ENCODE data around the gene CMBL.
A peak's percentile ranks its signal among the peaks of the same experiment; 100 is the strongest.
"Not testable (repeated sequence)": the region's sequence is repeated elsewhere in the genome, so short reads cannot be mapped to it uniquely, and the experiment has no call there.

The CMBL gene

GRCh38 chr5:10307206-10308148 is at the start of gene CMBL:
Gene CMBL, minus strand, starts transcription at chr5:10307902. Its CDS starts 17,140 bp downstream, at chr5:10290762.
- DNase-seq: peak; percentile 9 to 47

DNA sequence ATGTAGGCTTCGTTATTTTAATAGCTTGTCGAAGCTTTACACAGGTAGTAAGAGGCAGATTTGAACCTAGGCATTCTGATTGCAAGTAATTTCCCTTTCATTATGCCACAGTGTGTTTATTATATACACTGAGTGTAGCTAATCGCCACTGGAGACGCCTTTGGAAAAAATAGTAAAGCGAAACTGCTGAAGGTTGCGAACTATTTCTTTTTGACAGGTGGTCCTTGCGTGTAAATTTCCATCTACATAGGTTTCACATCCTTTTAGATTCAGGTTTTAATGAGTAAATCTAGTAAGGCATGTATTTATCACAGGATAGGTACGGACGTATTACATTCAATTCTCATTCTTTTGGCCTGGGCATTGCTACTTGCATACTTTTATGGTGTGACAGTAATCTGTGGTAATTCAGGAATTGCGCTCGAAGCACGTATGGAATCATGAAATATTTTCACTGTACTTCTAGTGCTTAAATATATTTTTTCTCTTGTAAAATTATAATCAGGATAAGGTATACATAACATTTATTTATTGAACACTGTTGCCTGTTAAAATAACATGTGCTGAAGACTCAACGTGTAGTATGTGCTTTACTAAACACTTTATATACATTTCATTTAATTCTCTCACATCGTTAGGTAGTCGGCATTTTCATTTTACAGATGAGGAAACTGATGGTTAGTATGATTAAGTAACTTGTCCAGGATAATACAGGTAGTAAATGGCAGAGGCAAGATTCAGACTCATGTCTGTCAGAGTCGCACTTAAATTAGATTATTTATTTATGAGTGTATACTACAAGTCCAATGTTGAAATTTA is 47.6 kb upstream of the CMBL start:
- no peak for DNase-seq

GRCh38 chr5:10354048-10354872 is 46.6 kb upstream of the CMBL start:
- no peak for DNase-seq

DNA sequence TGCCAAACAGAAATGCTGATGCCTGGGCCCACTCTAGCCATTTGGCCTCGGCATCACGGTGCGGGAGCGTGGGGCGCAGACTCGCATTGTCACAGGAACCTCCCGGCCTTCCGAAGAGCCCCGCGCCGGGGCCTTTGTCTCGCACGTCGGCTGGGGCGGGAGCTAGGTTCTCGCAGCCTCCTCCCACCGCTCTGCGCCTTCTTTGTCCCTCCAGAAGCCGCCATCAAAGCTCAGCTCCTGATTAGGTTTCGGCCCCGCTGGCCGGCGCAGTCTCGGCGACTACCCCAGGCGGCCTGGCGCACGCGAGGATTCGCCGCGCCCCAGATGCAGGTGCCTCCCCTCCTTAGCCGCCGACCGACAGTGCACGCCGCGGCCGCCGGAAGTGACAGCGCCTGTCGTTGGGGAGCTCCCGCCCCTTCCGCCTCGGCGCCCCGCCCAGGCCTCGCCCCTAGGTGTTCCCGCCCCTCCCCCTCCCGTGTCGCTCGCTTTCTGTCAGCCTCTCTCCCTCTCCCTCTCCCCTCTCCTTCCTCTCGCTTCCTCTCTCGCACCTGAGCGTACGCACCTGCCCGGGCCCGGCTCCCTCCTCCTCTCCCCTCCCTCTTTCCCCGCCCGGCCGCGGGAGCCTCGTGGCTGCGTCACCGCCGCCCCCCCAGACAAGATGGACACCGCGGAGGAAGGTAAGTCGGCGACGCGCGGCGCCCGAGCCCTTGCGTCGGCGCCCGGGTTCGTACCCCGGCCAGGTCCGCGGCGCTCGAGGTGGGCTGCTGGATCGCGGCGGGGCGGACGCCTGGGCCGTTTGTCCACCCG is 45.7 kb upstream of the CMBL start, which contains the start of gene MARCHF6:
Gene MARCHF6 (plus strand): TSS at position 455 of the 807 bp plus-strand sequence. CDS start 204 bp downstream, at position 659.
- DNase-seq: peak; percentile 79 to 91

DNA sequence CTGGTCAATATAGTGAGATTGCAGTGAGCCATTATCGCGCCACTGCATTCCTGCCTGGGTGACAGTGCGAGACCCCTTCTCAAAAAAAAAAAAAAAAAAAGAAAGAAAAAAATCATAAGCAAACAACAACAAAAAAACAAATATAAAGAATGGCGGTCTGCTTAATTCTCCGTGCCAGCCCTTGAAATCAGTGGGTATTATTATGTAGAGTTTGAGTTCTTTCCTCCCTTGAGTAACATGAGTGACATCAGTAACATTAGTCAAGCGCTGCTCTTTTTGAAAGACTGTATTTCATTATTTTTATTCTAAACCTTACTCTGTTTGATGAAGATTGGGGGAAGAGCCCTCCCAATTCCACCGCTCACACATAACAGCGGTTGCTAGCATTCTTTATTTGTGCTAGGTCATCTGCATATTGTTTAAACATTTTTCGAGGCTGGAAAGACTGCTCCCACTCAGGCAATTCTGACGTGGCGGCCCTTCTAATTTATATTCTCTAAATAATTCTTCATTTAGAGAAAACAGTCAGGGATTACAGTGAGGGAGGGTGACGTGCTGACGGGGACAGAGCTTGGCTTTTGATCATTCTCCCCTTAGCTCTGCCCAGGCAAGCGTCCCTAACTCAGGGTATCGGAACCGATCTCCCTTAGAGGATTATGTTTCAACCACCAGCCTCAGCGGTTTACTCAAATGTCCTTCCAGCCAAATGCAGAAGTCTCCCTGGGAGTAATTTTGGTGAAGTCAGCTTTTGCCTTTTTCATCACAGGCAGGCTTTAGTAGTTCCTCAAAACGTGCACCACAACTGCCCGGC is 44.9 kb upstream of the CMBL start:
- peak in 1 of 2 donors; percentile 83 for DNase-seq

DNA sequence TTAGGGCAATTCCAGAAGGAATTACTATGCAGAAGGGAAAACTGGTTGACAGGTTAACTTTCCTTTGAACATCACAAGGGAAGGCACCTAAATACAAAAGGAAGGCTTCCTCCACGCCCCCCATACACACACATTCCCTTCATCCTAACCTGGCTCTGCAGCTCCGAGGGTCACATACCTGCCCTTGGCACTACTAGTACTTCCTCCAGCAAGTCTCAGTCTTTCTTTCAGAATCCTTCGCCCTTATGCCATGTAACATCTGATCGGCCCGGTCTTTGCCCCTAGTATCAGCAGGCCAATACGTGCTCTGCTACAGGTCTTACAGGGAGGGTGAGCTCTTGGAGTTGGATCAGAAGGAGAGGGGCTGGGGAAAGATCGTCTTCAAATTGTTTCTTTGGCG is 44.2 kb upstream of the CMBL start:
- no peak for DNase-seq

- no peak for DNase-seq
Observed at GRCh38 chr5:10351199-10351905, 43.6 kb upstream of the CMBL start.

DNA sequence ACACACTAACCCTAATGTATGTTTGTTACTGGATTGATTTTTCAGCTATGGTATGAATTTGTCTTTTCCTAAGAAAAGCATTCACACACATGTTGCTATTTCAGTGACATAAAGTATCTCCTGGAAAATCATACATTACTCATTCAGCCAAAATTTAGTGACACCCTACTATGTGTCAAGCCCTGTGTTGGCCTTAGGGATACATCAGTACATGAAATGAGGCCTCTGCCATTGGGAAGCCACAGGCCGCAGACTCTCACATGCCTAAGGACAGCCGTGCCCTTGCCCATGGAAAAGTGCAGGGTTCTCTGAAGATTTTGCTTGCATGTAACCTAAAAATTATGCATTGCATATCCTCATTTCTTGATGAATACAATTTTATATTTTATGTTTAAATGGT is 40.6 kb upstream of the CMBL start:
- DNase-seq: no peak

DNA sequence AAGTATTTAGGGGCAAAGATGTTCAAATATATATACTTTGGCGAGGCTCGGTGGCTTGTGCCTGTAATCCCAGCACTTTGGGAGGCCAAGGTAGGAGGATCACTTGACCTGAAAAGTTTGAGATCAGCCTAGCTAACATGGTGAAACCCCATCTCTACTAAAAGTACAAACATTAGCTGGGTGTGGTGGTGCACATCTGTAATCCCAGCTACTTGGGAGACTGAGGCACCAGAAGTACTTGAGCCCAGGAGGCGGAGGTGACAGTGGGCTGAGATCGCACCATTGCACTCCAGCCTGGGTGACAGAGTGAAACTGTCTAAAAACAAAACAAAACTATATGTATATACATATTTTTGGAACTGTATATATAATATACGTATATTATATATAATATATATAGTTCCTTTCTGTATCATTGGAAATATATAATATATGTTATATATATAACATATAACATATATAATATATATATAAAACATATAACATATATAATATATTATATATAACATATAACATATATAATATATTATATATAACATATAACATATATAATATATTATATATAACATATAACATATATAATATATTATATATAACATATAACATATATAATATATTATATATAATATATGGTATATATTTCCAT is 36.9 kb upstream of the CMBL start:
- not testable (repeated sequence) for DNase-seq

DNA sequence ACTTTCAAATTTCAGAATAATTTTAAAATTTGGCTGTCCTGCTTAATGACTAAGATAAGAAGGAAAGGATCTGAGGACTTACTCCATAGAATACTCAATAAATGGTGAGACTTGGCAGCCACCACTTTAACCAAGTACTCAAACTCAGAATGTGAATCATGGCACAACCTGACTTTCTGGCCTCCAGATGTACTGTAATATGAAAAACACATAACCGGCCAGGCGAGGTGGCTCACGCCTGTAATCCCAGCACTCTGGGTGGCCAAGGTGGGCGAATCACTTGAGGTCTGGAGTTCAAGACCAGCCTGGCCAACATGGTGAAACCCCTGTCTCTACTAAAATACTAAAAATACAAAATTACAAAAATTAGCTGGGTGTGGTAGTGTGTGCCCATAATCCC is 35.8 kb upstream of the CMBL start:
- no peak for DNase-seq

- no peak for DNase-seq
Observed at GRCh38 chr5:10339958-10340357, 32.3 kb upstream of the CMBL start.

- DNase-seq: no peak
Observed at GRCh38 chr5:10339058-10339811, 31.5 kb upstream of the CMBL start.

DNA sequence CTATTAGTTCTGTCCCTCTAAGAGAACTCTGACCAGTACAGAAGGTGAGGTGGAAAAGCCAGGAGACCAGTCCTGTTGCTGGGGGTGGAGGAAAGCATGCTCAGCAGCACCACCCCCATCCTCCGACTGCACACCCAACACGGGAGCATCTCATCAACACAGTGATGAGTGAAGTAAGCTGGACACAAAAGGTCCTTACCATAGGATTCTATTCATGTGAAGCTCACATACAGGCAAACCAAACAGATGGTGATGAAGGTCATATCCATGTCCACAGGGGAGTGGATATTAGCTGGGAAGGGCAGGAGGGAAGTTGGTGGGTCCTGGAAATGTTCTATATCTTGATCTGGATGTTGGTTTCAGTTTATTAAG is 31.0 kb upstream of the CMBL start:
- DNase-seq: no peak

- no peak for DNase-seq
Observed at GRCh38 chr5:10337986-10338385, 30.3 kb upstream of the CMBL start.

DNA sequence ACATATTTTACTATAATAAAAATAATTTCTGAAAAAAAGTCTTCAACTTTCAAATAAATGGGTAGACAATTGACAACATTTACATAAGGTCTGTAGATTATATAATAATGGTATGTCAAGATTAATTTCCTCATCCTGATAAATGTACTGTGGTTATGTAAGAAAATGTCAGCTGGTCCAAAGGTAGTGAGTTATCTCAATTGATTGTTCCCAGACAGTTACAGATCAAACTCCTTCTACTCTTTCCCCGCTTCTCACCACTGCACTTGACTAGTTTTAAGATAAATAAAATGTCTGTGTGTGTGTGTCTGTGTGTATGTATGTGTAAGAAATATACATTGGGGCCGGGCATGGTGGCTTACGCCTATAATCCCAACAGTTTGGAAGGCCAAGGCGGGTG is 29.4 kb upstream of the CMBL start:
- DNase-seq: no peak

- no peak for DNase-seq
Observed at GRCh38 chr5:10335711-10336470, 28.2 kb upstream of the CMBL start.

DNA sequence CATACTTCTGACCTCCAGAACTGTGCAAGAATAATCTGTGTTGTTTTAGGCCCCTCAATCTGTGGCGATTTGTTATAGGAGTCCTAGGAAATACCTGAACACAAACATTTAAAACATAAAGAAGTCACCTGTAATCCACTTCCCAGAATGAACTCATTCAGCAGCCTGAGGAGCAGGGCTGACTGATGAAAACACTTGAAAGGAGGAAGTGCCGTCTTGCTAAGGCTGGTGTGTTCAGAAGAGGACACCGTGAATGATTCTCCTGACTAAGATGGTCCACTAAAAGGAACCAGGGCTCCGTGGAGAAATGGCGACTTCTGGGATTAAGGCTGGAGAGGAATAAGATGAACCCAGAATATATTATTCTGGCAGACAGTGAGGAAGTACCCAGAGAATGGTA is 27.1 kb upstream of the CMBL start:
- no peak for DNase-seq
